Fibroblast of pulmonary artery (primary cell): ENCODE measurements around the gene ARHGEF37.
"Not testable (repeated sequence)": the region's sequence is repeated elsewhere in the genome, so short reads cannot be mapped to it uniquely, and the experiment has no call there.

Source experiments
- DNase-seq: peaks from one replicate; pipeline ENCODE4 v3.0.0-alpha.2; 2010; ENCODE audit warnings: low read depth
- H3K4me3 ChIP-seq: replicated peaks from 2 replicates; pipeline ENCODE4 v1.5.1; 2011; ENCODE audit warnings: low read depth, mild to moderate bottlenecking, control low read depth, low read length, moderate library complexity
- TF ChIP-seq, protein P1 (sequence below): IDR thresholded peaks from 2 replicates; pipeline ENCODE4 v1.5.1; 2011; ENCODE audit warnings: mild to moderate bottlenecking, control low read depth, low read length, inconsistent platforms; ENCODE audit errors: missing control alignments

The ARHGEF37 gene

DNA sequence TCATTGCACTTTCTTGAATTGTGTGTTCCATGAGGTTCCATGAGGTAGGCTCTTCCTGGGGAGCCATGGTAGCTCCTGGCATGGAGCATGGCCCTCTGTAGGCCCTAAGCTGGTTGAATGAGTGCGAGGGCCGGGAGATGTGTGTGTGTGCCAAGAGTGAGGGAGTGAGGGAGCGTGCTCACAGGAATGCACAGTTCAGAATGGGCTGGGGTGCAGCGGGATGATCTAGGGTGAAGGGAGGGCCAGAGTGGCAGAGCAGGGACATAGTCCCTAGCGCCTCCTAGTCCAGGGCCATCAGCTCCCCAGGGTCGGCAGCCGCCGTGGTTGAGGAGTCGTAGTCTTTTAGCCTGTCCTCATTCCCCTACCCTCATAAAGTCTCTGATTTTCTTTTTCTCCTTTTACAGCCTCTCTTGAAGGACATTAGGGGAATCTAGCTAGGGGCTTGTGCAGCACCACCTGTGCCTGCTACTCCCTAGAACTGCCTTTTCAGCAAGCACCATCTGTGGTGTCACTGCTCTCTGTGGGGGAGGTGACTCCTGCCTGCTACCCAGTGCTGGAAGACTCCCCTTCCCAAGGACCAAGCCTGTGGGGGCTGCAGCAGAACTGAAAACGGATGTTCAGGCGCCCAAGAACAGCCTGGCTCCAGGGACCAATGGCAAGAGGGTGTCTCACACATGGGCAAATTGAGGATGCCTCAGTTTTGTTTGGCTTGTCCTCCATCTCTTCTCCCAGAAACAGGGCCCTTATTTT, 83.5 kb downstream of the ARHGEF37 start:
- H3K4me3 ChIP-seq = no peak overlapping the region
- DNase-seq = no peak
- TF ChIP-seq, protein P1, sequence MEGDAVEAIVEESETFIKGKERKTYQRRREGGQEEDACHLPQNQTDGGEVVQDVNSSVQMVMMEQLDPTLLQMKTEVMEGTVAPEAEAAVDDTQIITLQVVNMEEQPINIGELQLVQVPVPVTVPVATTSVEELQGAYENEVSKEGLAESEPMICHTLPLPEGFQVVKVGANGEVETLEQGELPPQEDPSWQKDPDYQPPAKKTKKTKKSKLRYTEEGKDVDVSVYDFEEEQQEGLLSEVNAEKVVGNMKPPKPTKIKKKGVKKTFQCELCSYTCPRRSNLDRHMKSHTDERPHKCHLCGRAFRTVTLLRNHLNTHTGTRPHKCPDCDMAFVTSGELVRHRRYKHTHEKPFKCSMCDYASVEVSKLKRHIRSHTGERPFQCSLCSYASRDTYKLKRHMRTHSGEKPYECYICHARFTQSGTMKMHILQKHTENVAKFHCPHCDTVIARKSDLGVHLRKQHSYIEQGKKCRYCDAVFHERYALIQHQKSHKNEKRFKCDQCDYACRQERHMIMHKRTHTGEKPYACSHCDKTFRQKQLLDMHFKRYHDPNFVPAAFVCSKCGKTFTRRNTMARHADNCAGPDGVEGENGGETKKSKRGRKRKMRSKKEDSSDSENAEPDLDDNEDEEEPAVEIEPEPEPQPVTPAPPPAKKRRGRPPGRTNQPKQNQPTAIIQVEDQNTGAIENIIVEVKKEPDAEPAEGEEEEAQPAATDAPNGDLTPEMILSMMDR = no peak

DNA sequence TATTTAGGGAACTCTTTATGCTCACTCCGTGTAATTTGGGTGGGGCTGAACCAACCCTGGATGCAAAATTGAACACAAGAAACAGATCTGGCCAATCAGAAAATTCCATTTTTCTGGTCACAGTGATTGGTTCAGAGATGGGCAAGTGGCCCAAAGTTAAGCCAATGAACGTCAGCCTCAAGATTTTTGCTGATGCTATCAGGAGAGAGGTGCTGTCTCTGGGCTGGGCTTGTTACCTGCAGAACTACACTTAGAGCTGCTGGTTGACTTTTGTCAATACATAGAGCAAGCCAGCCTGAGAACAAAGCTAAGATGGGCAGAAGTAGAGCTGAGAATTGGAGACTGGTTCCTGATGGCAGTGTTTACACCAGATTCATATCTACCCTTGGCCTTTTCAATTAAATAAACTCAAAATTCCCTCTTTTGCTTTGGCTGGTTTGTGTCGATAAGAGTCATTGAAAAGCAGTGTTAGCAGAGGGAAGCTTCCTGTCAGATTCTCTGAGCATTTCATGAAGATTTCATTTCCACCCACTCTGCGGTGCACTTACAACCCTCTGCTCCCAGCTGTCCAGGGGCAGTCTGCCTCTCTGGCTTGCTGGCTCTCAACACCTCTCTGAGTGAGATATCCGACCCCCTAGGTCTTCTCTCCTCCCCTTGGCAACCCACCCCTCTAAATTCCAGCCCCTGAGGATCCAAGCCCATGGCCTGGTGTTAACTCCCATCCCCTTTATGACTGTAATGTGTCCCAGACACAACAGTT, 84.3 kb downstream of the ARHGEF37 start:
- DNase-seq = no peak
- H3K4me3 ChIP-seq = no peak overlapping the region
- TF ChIP-seq, protein P1 = no peak

DNA sequence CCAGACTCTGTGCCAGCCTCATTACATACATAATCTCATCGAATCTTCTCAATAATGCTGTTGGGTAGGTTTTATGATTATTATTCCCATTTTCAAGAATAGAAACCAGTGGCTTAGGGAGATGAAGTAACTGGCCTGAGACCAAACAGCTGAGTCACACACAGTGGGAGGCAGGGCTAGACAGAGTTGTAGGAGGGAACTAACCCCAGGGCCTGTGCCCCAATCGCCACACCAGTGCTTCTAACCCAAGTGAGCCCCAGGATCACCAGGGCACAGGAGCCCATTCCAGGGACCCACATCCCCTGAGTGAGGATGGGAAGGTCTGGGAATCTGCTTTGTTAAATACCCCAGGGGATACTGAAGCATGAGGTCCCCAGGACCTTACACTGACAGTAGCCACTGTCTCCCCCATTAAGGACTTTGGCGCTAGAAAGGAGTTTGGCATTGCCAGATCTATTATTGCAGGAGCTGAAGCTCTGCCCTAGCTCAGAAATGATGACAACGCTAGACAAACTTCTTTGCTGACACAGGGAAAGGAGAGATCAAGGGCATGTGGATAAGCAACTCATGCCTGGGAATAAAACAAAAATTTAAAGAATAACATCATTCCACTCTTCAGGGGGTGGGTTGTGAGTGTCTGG, 85.0 kb downstream of the ARHGEF37 start:
- no peak overlapping the region for H3K4me3 ChIP-seq

DNA sequence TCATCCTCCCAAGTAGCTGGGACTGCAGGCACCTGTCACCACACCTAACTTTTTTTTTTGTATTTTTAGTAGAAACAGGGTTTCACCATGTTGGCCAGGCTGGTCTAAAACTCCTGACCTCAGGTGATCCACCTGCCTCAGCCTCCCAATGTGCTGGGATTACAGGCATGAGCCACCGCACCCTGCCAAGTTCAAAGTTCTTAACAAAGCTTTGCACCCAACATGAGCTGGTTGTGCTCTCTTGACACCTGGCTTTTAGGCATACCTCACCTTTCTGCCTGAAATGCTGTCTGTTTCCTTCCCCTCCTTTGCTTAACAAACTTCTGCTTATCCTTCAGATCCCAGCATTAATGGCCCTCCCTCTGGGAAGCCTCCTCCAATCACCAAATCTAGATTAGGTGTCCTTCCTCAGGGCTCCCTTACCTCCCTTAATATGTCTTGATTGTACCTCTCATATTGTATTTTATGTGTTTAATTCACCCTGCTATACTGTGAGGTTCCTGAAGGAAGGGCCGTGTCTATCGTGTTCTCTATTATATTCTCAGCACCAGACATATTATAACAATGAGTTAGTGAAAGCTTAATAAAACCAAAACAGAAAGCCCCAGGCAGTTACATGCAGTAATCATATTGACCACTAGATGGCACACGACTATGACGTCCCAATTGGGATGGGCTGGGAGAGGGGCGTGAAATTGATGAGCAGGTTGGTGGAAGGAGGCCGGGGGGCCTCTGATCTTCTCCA, 86.0 kb downstream of the ARHGEF37 start:
- TF ChIP-seq, protein P1 = peak; percentile 88
- H3K4me3 ChIP-seq = no peak overlapping the region
- DNase-seq = peak; percentile 40

More for the DNA sequence above, 85.0 kb downstream of the ARHGEF37 start:
- TF ChIP-seq, protein P1 = no peak
- DNase-seq = peak; percentile 50

DNA sequence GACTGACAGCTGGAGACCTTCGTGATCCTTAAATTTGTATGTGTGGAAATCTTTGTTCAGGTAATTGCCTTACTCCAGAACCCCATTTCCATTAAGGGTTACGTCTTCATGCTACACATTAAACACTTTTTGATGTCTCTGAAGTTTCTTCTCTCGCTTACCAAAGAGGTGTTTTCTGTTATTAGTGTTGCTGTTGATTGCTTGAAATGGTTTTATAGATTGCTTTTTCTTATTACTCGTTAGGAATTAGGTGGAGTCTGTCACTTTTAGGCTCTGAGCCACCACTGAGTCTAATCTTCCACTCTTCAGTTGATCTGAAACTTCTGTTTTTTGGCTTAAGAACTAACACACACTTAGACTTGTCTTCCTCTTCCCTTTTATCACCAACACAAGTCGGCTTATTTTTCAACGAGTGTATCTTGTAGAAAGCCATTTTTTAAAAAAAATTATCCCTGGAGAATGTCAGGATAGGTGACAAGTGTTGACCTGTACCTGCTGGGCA, 86.6 kb downstream of the ARHGEF37 start:
- TF ChIP-seq, protein P1 = no peak
- H3K4me3 ChIP-seq = no peak overlapping the region
- DNase-seq = no peak

DNA sequence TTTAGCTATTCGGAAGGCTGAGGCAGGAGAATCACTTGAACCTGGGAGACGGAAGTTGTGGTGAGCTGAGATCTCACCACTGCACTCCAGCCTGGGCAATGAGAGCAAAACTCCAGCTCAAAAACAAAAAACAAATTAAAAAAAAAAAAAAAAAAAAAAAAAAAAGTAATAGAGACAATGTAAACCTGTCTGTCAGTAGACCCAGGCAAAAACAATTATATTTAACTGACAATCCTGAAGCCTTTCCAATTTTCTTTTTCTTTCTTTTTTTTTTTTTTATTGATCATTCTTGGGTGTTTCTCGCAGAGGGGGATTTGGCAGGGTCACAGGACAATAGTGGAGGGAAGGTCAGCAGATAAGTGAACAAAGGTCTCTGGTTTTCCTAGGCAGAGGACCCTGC, 88.0 kb downstream of the ARHGEF37 start:
- H3K4me3 ChIP-seq, DNase-seq: not testable (repeated sequence)
